A549 (cell line): ENCODE data around the gene FLG.

Experiments
- CTCF ChIP-seq: fragments of >200 bp; sonication (Bioruptor Twin); formaldehyde crosslinking; IDR thresholded peaks from 3 replicates; pipeline ENCODE4 v1.5.1; 2016
- JUNB ChIP-seq: fragments of >200 bp; sonication (Bioruptor Twin); formaldehyde crosslinking; IDR thresholded peaks from 2 replicates; pipeline ENCODE4 v1.6.1; 2016
- POLR2A ChIP-seq: IDR thresholded peaks from 2 replicates; pipeline ENCODE4 v1.6.1; 2012; ENCODE audit warnings: mild to moderate bottlenecking, low read length
- RARB ChIP-seq: fragments of 250-450 bp; sonication (Bioruptor Pico); IDR thresholded peaks from 2 replicates; pipeline ENCODE4 v1.8.0; 2021; ENCODE audit warnings: mild to moderate bottlenecking, moderate library complexity

GRCh38 chr1:152359906-152360305, 34.9 kb upstream of the FLG start, which contains the start of gene FLG2:
- no peak for TF ChIP-seq JUNB
- no peak for TF ChIP-seq POLR2A
- TF ChIP-seq CTCF: no peak
- TF ChIP-seq RARB: no peak
